ENCODE results near the gene TAF6L. TPM values are rescaled to one million over a fixed set of nuclear protein-coding genes. Genes with fewer than 3 reads are reported as not detected.
"Not testable (repeated sequence)": the region's sequence is repeated elsewhere in the genome, so short reads cannot be mapped to it uniquely, and the experiment has no call there.

The TAF6L gene
- total RNA-seq, 1 donor from 2014 or later: 28.9 TPM

GRCh38 chr11:62732830-62733229, 38.4 kb upstream of the TAF6L start:
- Histone ChIP-seq H4K20me1 (ENCODE audit: low read depth) (peaks cover 5% of the 10 kb centered on the region), H3K9ac (no peak overlapping the region)
- no peak overlapping the region for H3K4me3 Mint-ChIP-seq

GRCh38 chr11:62737196-62737595, 34.0 kb upstream of the TAF6L start:
- no peak overlapping the region for H3K27ac Mint-ChIP-seq
- DNase-seq (ENCODE audit: low spot score): no peak
- Histone ChIP-seq H3K4me1 (no peaks in the 10 kb centered on the region), H3K36me3 (peaks cover 13% of the 10 kb centered on the region), H3F3A (ENCODE audit: low read depth) (peaks cover 14% of the 10 kb centered on the region), H3K79me2 (ENCODE audit: low read depth) (peaks cover 11% of the 10 kb centered on the region), H3K9ac (no peak overlapping the region), H3K9me3 (ENCODE audit: low read depth) (no peaks in the 10 kb centered on the region), H3K27me3 (no peaks in the 10 kb centered on the region), H3K27ac (no peak overlapping the region), H2AFZ (replicated peaks) (no peak overlapping the region), H3K4me2 (no peak overlapping the region), H3K4me3 (no peak overlapping the region), H4K20me1 (ENCODE audit: low read depth) (no peaks in the 10 kb centered on the region)
- TF ChIP-seq EZH2 (IDR thresholded peaks at IDR 0.05) (no peak), EZH2phosphoT487 (IDR thresholded peaks at IDR 0.05) (no peak), CTCF (IDR thresholded peaks at IDR 0.05) (no peak)
- H3K4me3 Mint-ChIP-seq: no peak overlapping the region
- H3K27me3 Mint-ChIP-seq (ENCODE audit: insufficient read depth, low read depth): peaks cover 2% of the 10 kb centered on the region
- H3K4me1 Mint-ChIP-seq: no peaks in the 10 kb centered on the region
- H3K9me3 Mint-ChIP-seq: no peaks in the 10 kb centered on the region
- H3K36me3 Mint-ChIP-seq: peaks cover 19% of the 10 kb centered on the region

More at GRCh38 chr11:62732830-62733229, 38.4 kb upstream of the TAF6L start:
- H3K79me2 ChIP-seq (ENCODE audit: low read depth): peaks cover 49% of the 10 kb centered on the region
- no peaks in the 10 kb centered on the region for H3K9me3 ChIP-seq (ENCODE audit: low read depth)
- Mint-ChIP-seq H3K9me3 (no peaks in the 10 kb centered on the region), H3K4me1 (peaks cover 16% of the 10 kb centered on the region), H3K36me3 (peaks cover 10% of the 10 kb centered on the region), H3K27ac (no peak overlapping the region), H3K27me3 (ENCODE audit: insufficient read depth, low read depth) (peaks cover 5% of the 10 kb centered on the region)
- H3K4me1 ChIP-seq: peaks cover 7% of the 10 kb centered on the region
- no peak overlapping the region for H3K4me3 ChIP-seq
- peaks cover 7% of the 10 kb centered on the region for H3K36me3 ChIP-seq
- H2AFZ ChIP-seq (replicated peaks): no peak overlapping the region
- peaks cover 12% of the 10 kb centered on the region for H3F3A ChIP-seq (ENCODE audit: low read depth)
- no peak for TF ChIP-seq EZH2 (IDR thresholded peaks at IDR 0.05)
- TF ChIP-seq EZH2phosphoT487 (IDR thresholded peaks at IDR 0.05): no peak
- TF ChIP-seq CTCF (IDR thresholded peaks at IDR 0.05): peak; percentile 27
- H3K4me2 ChIP-seq: no peak overlapping the region
- no peaks in the 10 kb centered on the region for H3K27me3 ChIP-seq
- DNase-seq (ENCODE audit: low spot score): no peak
- H3K27ac ChIP-seq: no peak overlapping the region

- H3K4me3 Mint-ChIP-seq: no peak overlapping the region
- H4K20me1 ChIP-seq (ENCODE audit: low read depth): no peaks in the 10 kb centered on the region
Observed at GRCh38 chr11:62747475-62748160, 23.6 kb upstream of the TAF6L start.

GRCh38 chr11:62749931-62750330, 21.3 kb upstream of the TAF6L start:
- H3K4me2 ChIP-seq; H3K36me3 Mint-ChIP-seq; H3K36me3 ChIP-seq; H3K4me3 Mint-ChIP-seq; H3K27me3 Mint-ChIP-seq (ENCODE audit: insufficient read depth, low read depth); H3K9ac ChIP-seq; H3K9me3 ChIP-seq (ENCODE audit: low read depth); H3K4me3 ChIP-seq; H4K20me1 ChIP-seq (ENCODE audit: low read depth); H3K4me1 Mint-ChIP-seq; H3K27me3 ChIP-seq; H3K4me1 ChIP-seq; H3K9me3 Mint-ChIP-seq; H3K27ac Mint-ChIP-seq; DNase-seq (ENCODE audit: low spot score); H2AFZ ChIP-seq (replicated peaks); H3K27ac ChIP-seq: not testable (repeated sequence)
- Histone ChIP-seq H3K79me2 (ENCODE audit: low read depth) (peaks cover 33% of the 10 kb centered on the region), H3F3A (ENCODE audit: low read depth) (peaks cover 14% of the 10 kb centered on the region)

More at GRCh38 chr11:62747475-62748160, 23.6 kb upstream of the TAF6L start:
- DNase-seq (ENCODE audit: low spot score): no peak
- no peaks in the 10 kb centered on the region for H3K36me3 ChIP-seq
- peaks cover 24% of the 10 kb centered on the region for H3K79me2 ChIP-seq (ENCODE audit: low read depth)
- H3F3A ChIP-seq (ENCODE audit: low read depth): peaks cover 7% of the 10 kb centered on the region
- H2AFZ ChIP-seq (replicated peaks): no peak overlapping the region
- H3K4me3 ChIP-seq: no peak overlapping the region
- Mint-ChIP-seq H3K4me1 (peaks cover 6% of the 10 kb centered on the region), H3K27me3 (ENCODE audit: insufficient read depth, low read depth) (peaks cover 3% of the 10 kb centered on the region), H3K9me3 (no peaks in the 10 kb centered on the region), H3K27ac (peak overlapping the region; percentile 46), H3K36me3 (peaks cover 4% of the 10 kb centered on the region)
- H3K4me2 ChIP-seq: no peak overlapping the region
- no peaks in the 10 kb centered on the region for H3K9me3 ChIP-seq (ENCODE audit: low read depth)
- H3K9ac ChIP-seq: no peak overlapping the region
- no peaks in the 10 kb centered on the region for H3K4me1 ChIP-seq
- H3K27ac ChIP-seq: no peak overlapping the region
- TF ChIP-seq EZH2 (IDR thresholded peaks at IDR 0.05) (no peak), CTCF (IDR thresholded peaks at IDR 0.05) (no peak), EZH2phosphoT487 (IDR thresholded peaks at IDR 0.05) (no peak)
- H3K27me3 ChIP-seq: no peaks in the 10 kb centered on the region
